H9 (cell line): ENCODE measurements around the gene CYP24A1. TPM values are rescaled to one million over a fixed set of nuclear protein-coding genes. Genes with fewer than 3 reads are reported as not detected.

Experiments used
- DNase-seq: peaks from one replicate; pipeline ENCODE4 v3.0.0-alpha.2; 2017
- H2AFZ ChIP-seq: one replicate; pipeline ENCODE4 v1.6.1; 2013; ENCODE audit warnings: mild to moderate bottlenecking, low read length, control low read depth, moderate library complexity
- H2AK5ac ChIP-seq: 2 replicates; pipeline ENCODE4 v1.6.1; 2013; ENCODE audit warnings: low read length, control low read depth, mixed read lengths; ENCODE audit not compliant: insufficient read length
- H2BK120ac ChIP-seq: one replicate; pipeline ENCODE4 v1.6.1; 2013; ENCODE audit warnings: low read depth, mild to moderate bottlenecking, low read length, control low read depth, inconsistent platforms; ENCODE audit not compliant: poor library complexity, severe bottlenecking
- H2BK12ac ChIP-seq: 2 replicates; pipeline ENCODE4 v1.6.1; 2013; ENCODE audit warnings: low read length, control low read depth, mixed read lengths, low read depth; ENCODE audit not compliant: insufficient read length
- H2BK15ac ChIP-seq: 2 replicates; pipeline ENCODE4 v1.6.1; 2013; ENCODE audit warnings: low read depth, low read length, control low read depth
- H2BK20ac ChIP-seq: one replicate; pipeline ENCODE4 v1.6.1; 2013; ENCODE audit warnings: low read depth, mild to moderate bottlenecking, low read length, control low read depth, inconsistent platforms; ENCODE audit not compliant: poor library complexity, severe bottlenecking
- H2BK5ac ChIP-seq: 2 replicates; pipeline ENCODE4 v1.6.1; 2013; ENCODE audit warnings: low read length, control low read depth, mixed read lengths; ENCODE audit not compliant: insufficient read length
- H3K14ac ChIP-seq: 2 replicates; pipeline ENCODE4 v1.6.1; 2013; ENCODE audit warnings: low read length, control low read depth; ENCODE audit not compliant: insufficient read depth
- H3K18ac ChIP-seq: 2 replicates; pipeline ENCODE4 v1.6.1; 2013; ENCODE audit warnings: low read depth, mild to moderate bottlenecking, mixed read lengths, low read length, control low read depth; ENCODE audit not compliant: insufficient read length
- H3K23ac ChIP-seq: 2 replicates; pipeline ENCODE4 v1.6.1; 2013; ENCODE audit warnings: low read length, control low read depth, mixed read lengths, low read depth; ENCODE audit not compliant: insufficient read length
- H3K23me2 ChIP-seq: 2 replicates; pipeline ENCODE4 v1.6.1; 2013; ENCODE audit warnings: low read depth, mild to moderate bottlenecking, mixed read lengths, low read length, control low read depth; ENCODE audit not compliant: insufficient read length, poor library complexity, severe bottlenecking
- H3K27ac ChIP-seq: 2 replicates; pipeline ENCODE4 v1.5.1; 2013; ENCODE audit warnings: low read length, control low read depth, mixed read lengths, low read depth; ENCODE audit not compliant: insufficient read length
- H3K27me3 ChIP-seq: 2 replicates; pipeline ENCODE4 v1.6.1; 2013; ENCODE audit warnings: low read length, control low read depth, inconsistent platforms; ENCODE audit not compliant: insufficient read depth
- H3K4ac ChIP-seq: 2 replicates; pipeline ENCODE4 v1.6.1; 2013; ENCODE audit warnings: low read depth, mild to moderate bottlenecking, control low read depth, inconsistent platforms, low read length, moderate library complexity
- H3K4me1 ChIP-seq: 2 replicates; pipeline ENCODE4 v1.6.1; 2013; ENCODE audit warnings: low read length, control low read depth, inconsistent platforms; ENCODE audit not compliant: insufficient read depth
- H3K4me2 ChIP-seq: 2 replicates; pipeline ENCODE4 v1.6.1; 2013; ENCODE audit warnings: low read length, control low read depth, mixed read lengths; ENCODE audit not compliant: insufficient read length, insufficient read depth
- H3K56ac ChIP-seq: 2 replicates; pipeline ENCODE4 v1.6.1; 2013; ENCODE audit warnings: low read depth, mild to moderate bottlenecking, mixed read lengths, low read length, control low read depth; ENCODE audit not compliant: insufficient read length
- H3K79me1 ChIP-seq: 2 replicates; pipeline ENCODE4 v1.6.1; 2013; ENCODE audit warnings: low read depth, mild to moderate bottlenecking, moderate library complexity, low read length, control low read depth, inconsistent platforms; ENCODE audit not compliant: insufficient read depth, poor library complexity, severe bottlenecking
- H3K79me2 ChIP-seq: 2 replicates; pipeline ENCODE4 v1.6.1; 2013; ENCODE audit warnings: low read length, control low read depth, inconsistent platforms; ENCODE audit not compliant: insufficient read depth
- H3K9ac ChIP-seq: 2 replicates; pipeline ENCODE4 v1.6.1; 2013; ENCODE audit warnings: low read length, control low read depth, mixed read lengths; ENCODE audit not compliant: insufficient read length; ENCODE audit errors: extremely low read depth
- H3K9me3 ChIP-seq: one replicate; pipeline ENCODE4 v1.6.1; 2013; ENCODE audit warnings: low read depth, low read length, inconsistent platforms; ENCODE audit not compliant: control insufficient read depth
- H3T11ph ChIP-seq: one replicate; pipeline ENCODE4 v1.6.1; 2013; ENCODE audit warnings: mild to moderate bottlenecking, low read length, control low read depth, inconsistent platforms
- H4K20me1 ChIP-seq: one replicate; pipeline ENCODE4 v1.6.1; 2013; ENCODE audit not compliant: control insufficient read depth, insufficient read length, insufficient read depth
- H4K5ac ChIP-seq: 2 replicates; pipeline ENCODE4 v1.6.1; 2013; ENCODE audit warnings: low read depth, mild to moderate bottlenecking, mixed read lengths, low read length, control low read depth; ENCODE audit not compliant: insufficient read length
- H4K8ac ChIP-seq: replicated peaks from 2 replicates; pipeline ENCODE4 v1.6.1; 2013; ENCODE audit warnings: low read length, control low read depth, mixed read lengths, low read depth; ENCODE audit not compliant: insufficient read length
- H4K91ac ChIP-seq: 2 replicates; pipeline ENCODE4 v1.6.1; 2013; ENCODE audit warnings: low read depth, mild to moderate bottlenecking, moderate library complexity, mixed read lengths, low read length, control low read depth; ENCODE audit not compliant: insufficient read length
- H3K27ac Mint-ChIP-seq, 3 experiments: 2 replicates in 2 of 3; 3 replicates in 1 of 3; pipeline ENCODE4 v1.8.0; 2020 to 2021; ENCODE audit warnings: mixed read lengths in 3 of 3, mild to moderate bottlenecking in 1 of 3, moderate library complexity in 1 of 3
- H3K27me3 Mint-ChIP-seq: 2 replicates; pipeline ENCODE4 v1.8.0; 2021; ENCODE audit warnings: low read depth, mild to moderate bottlenecking, moderate library complexity, mixed read lengths
- H3K36me3 Mint-ChIP-seq, 3 experiments: 2 replicates in 2 of 3; 3 replicates in 1 of 3; pipeline ENCODE4 v1.8.0; 2020 to 2021; ENCODE audit warnings: low read depth in 3 of 3, mixed read lengths in 3 of 3; ENCODE audit not compliant: insufficient read depth in 1 of 3
- H3K4me1 Mint-ChIP-seq, 2 experiments: 2 replicates each; pipeline ENCODE4 v1.8.0; 2020; ENCODE audit warnings: mixed read lengths in 2 of 2
- H3K4me3 Mint-ChIP-seq, 2 experiments: 2 replicates in 1 of 2; 3 replicates in 1 of 2; pipeline ENCODE4 v1.8.0; 2020 to 2021; ENCODE audit warnings: mild to moderate bottlenecking in 2 of 2, mixed read lengths in 2 of 2, moderate library complexity in 1 of 2
- H3K9me3 Mint-ChIP-seq, 2 experiments: 2 replicates in 1 of 2; 3 replicates in 1 of 2; pipeline ENCODE4 v1.8.0; 2020; ENCODE audit warnings: mild to moderate bottlenecking in 2 of 2, mixed read lengths in 2 of 2, moderate library complexity in 1 of 2
- WGBS: extraction: QIAGEN DNeasy Blood & Tissue Kit; methylation state at CpG from one replicate; pipeline ENCODE4 v1.1.7; 2013; ENCODE audit warnings: missing lambda C conversion rate, low lambda C conversion rate, mixed read lengths; ENCODE audit not compliant: insufficient read length; ENCODE audit errors: extremely low coverage; 5-methylcytosine and 5-hydroxymethylcytosine counted together
- total RNA-seq: library from RNA; stranded (reverse); gene quantifications from 2 replicates; pipeline ENCODE4 v1.2.1, GENCODE V29; 2021
- TF ChIP-seq, protein P1 (sequence below): fragments of 200-600 bp; sonication (generic); conservative IDR thresholded peaks from 3 replicates; pipeline ENCODE4 v1.8.0; 2021; ENCODE audit warnings: antibody characterized with exemption, mild to moderate bottlenecking

The CYP24A1 gene
- total RNA-seq, 1 experiment from 2014 or later = not detected

DNA sequence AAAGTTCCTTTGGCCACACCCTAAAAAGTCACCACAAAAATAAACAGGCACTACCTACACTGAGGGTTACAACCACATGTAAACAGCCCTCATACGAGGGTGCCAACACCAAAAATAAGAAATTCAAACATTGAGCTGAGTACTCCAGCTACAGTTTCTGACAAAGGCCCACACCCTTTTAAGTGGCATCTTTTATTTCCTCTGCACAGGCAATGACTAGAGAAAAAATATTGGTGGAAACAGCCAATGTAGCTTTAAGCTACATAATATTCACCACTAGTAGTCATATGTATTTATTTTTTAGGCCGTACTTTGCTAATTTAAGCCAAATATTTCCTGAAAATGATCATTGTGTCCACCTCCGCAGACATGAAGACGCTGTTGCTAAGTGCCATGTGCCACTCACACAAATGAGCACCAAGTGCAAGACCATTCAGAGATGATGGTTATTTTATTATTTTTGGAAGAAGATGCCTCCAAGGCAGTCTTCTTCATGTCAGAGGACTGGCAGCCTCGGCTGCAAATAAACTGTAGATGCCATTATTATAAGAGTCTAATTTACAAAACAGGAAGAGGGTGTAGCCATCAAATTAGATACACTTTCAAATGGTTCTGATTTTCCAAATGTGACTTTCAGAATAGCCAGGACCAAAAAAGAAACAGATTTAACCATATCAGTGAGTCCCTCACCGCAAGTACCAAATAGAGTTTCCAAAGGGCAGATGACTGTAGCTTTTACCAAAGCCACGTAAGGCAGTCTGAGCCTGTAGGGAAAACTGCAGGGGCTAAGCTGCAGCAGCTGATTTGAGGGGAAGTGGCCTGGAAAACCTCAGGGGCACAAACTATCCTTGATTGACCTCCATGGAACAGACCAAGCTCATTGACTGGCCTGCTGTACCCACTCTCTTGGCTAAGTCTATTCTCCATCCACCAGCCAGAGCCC lies 13.4 kb downstream of the CYP24A1 start:
- H4K8ac ChIP-seq = no peak overlapping the region
- DNase-seq = no peak
- no peaks in the 10 kb centered on the region for H3K4me1 Mint-ChIP-seq
- no CpG with 5 or more reads among the region's 7 CpGs for WGBS
- no peak overlapping the region for H4K91ac ChIP-seq
- H2BK120ac ChIP-seq = no peak overlapping the region
- H3K23me2 ChIP-seq = no peaks in the 10 kb centered on the region
- no peak overlapping the region for H3K18ac ChIP-seq
- no peaks in the 10 kb centered on the region for H3K27me3 Mint-ChIP-seq
- no peaks in the 10 kb centered on the region; a peak in 1 of 5 replicates for H3K9me3 Mint-ChIP-seq
- no peaks in the 10 kb centered on the region for H3K79me1 ChIP-seq
- no peak overlapping the region for H3K23ac ChIP-seq
- no peak overlapping the region for H3K14ac ChIP-seq
- H3K27me3 ChIP-seq = no peaks in the 10 kb centered on the region
- no peak overlapping the region for H3K9ac ChIP-seq
- H2BK15ac ChIP-seq = no peak overlapping the region
- no peaks in the 10 kb centered on the region for H3K36me3 Mint-ChIP-seq
- H2BK12ac ChIP-seq = no peak overlapping the region
- no peak overlapping the region for H3K4me3 Mint-ChIP-seq
- no peaks in the 10 kb centered on the region for H3K9me3 ChIP-seq
- no peak overlapping the region for H3K56ac ChIP-seq
- no peaks in the 10 kb centered on the region for H3K79me2 ChIP-seq
- H4K5ac ChIP-seq = no peak overlapping the region
- no peak overlapping the region for H3T11ph ChIP-seq
- H3K4ac ChIP-seq = no peak overlapping the region
- H2AFZ ChIP-seq = no peak overlapping the region
- no peak overlapping the region for H3K27ac ChIP-seq
- H4K20me1 ChIP-seq = no peaks in the 10 kb centered on the region
- H3K4me1 ChIP-seq = no peaks in the 10 kb centered on the region
- no peak overlapping the region for H2BK5ac ChIP-seq
- no peak overlapping the region for H3K27ac Mint-ChIP-seq
- H3K4me2 ChIP-seq = no peak overlapping the region
- H2BK20ac ChIP-seq = no peak overlapping the region
- H2AK5ac ChIP-seq = no peak overlapping the region
- TF ChIP-seq, protein P1, sequence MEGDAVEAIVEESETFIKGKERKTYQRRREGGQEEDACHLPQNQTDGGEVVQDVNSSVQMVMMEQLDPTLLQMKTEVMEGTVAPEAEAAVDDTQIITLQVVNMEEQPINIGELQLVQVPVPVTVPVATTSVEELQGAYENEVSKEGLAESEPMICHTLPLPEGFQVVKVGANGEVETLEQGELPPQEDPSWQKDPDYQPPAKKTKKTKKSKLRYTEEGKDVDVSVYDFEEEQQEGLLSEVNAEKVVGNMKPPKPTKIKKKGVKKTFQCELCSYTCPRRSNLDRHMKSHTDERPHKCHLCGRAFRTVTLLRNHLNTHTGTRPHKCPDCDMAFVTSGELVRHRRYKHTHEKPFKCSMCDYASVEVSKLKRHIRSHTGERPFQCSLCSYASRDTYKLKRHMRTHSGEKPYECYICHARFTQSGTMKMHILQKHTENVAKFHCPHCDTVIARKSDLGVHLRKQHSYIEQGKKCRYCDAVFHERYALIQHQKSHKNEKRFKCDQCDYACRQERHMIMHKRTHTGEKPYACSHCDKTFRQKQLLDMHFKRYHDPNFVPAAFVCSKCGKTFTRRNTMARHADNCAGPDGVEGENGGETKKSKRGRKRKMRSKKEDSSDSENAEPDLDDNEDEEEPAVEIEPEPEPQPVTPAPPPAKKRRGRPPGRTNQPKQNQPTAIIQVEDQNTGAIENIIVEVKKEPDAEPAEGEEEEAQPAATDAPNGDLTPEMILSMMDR = no peak
